Coronary artery (tissue), 2 donors: ENCODE measurements around the gene HMCN1.
A peak's percentile ranks its signal among the peaks of the same experiment; 100 is the strongest.

Experiments used
- DNase-seq: peaks from one replicate; pipeline ENCODE4 v3.0.0-alpha.2; 2017; ENCODE audit warnings: low spot score
- H3K27ac ChIP-seq, 2 donors: fragments of 200-600 bp; sonication (generic); one replicate each; pipeline ENCODE4 v1.5.1; 2016 to 2019
- H3K4me3 ChIP-seq: fragments of 200-600 bp; sonication (generic); 2 replicates; pipeline ENCODE4 v1.5.1; 2016; ENCODE audit warnings: mild to moderate bottlenecking, moderate library complexity
- TF ChIP-seq, protein P1 (sequence below): fragments of 200-600 bp; sonication (generic); IDR thresholded peaks from one replicate; pipeline ENCODE4 v1.5.1; 2019; ENCODE audit warnings: antibody characterized with exemption

Gene HMCN1

DNA sequence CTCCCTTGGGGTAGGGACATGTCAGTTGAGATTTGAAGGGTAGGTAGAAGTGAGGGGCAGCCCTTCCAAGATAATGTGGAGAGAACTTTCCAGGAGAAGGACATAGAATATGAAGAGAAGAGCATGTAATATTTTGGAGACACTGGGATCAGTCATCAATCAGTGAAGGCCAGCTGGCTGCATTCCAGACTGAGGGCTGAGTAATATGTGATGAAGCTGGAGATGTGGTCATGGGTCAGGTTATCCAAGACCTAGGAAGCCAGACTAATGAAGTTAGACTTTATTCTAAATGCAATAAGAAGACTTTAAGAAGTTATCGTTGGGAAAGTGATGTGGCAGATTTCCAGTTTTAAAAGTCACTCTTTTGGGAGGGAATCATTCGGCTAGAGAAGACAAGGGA, 262.0 kb downstream of the HMCN1 start:
- Histone ChIP-seq H3K27ac (no peak overlapping the region), H3K4me3 (no peak overlapping the region)
- DNase-seq: no peak
- TF ChIP-seq, protein P1, sequence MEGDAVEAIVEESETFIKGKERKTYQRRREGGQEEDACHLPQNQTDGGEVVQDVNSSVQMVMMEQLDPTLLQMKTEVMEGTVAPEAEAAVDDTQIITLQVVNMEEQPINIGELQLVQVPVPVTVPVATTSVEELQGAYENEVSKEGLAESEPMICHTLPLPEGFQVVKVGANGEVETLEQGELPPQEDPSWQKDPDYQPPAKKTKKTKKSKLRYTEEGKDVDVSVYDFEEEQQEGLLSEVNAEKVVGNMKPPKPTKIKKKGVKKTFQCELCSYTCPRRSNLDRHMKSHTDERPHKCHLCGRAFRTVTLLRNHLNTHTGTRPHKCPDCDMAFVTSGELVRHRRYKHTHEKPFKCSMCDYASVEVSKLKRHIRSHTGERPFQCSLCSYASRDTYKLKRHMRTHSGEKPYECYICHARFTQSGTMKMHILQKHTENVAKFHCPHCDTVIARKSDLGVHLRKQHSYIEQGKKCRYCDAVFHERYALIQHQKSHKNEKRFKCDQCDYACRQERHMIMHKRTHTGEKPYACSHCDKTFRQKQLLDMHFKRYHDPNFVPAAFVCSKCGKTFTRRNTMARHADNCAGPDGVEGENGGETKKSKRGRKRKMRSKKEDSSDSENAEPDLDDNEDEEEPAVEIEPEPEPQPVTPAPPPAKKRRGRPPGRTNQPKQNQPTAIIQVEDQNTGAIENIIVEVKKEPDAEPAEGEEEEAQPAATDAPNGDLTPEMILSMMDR: no peak

DNA sequence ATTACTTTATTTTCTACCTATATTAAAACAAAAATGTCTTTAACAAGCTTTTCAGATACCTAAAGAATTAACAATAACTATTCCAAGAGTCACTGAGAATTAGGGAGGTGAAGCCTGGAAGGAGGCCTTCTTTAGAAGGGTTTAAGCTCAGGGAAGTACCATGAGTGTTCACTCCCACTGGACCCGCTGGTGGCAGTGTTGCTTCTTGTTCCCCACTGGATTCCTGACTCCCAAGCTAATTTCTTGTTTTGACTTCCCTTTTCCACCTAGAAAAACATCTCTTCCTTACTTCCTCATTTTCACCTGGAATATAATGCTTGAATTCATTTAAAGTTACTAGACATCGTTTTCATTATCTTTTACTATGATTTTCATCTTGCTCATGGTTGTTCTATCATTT, 264.2 kb downstream of the HMCN1 start:
- no peak overlapping the region for H3K4me3 ChIP-seq
- no peak for DNase-seq
- TF ChIP-seq, protein P1: no peak
- H3K27ac ChIP-seq: no peak overlapping the region

DNA sequence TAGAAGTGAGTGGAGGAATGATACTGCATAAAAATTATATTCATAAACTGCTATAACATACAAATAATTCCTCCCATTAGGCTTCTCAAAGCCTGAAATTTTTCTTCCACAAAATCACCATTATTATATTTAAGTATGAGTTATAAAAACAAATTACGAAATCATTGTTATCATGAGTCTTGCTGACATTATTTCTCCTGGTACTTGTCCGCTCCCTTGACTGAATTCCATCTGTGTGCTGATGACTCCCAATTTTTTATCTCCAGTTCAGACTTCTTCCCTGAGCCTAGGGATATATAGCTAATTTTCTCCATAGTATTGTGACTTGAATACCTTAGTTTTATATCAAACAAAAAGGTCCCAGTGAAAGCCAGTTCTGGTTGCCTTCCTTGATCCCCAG, 268.2 kb downstream of the HMCN1 start:
- DNase-seq: no peak
- Histone ChIP-seq H3K4me3 (no peak overlapping the region), H3K27ac (no peak overlapping the region)
- TF ChIP-seq, protein P1: no peak

DNA sequence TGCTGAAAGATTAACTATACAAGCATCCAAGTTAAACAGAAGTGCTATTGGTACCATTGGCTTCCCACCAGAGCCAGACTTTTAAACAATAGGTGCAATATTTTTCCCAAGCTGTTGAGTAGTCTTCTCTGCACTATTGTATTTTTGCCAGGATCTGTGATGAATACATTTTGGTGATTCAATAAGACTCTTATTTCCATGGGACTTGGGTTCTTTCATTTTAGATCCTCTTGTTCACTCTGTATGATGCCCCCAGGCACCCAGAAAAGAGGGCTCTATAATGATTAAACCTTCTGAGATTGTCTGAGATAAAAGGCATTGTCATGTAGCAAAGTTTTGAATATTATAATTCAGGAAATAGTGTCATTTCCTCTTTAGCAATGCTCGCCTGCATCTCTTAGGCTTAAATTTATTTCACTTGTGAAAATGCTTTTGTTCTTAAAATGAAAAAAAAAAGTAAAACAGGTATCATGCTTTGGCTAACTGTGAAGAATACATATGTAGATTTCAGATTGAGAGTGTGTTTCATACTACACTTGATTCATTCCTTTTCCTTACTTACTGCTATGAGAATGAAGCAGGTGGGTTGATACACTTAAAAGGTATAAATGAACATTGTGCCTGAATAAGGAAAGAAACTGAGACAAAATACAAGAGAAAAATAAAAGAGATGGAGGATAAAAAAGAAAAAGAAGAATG, 275.0 kb downstream of the HMCN1 start:
- TF ChIP-seq, protein P1: no peak
- Histone ChIP-seq H3K4me3 (no peak overlapping the region), H3K27ac (peak overlapping the region in 1 of 2 donors; percentile 1)
- no peak for DNase-seq

DNA sequence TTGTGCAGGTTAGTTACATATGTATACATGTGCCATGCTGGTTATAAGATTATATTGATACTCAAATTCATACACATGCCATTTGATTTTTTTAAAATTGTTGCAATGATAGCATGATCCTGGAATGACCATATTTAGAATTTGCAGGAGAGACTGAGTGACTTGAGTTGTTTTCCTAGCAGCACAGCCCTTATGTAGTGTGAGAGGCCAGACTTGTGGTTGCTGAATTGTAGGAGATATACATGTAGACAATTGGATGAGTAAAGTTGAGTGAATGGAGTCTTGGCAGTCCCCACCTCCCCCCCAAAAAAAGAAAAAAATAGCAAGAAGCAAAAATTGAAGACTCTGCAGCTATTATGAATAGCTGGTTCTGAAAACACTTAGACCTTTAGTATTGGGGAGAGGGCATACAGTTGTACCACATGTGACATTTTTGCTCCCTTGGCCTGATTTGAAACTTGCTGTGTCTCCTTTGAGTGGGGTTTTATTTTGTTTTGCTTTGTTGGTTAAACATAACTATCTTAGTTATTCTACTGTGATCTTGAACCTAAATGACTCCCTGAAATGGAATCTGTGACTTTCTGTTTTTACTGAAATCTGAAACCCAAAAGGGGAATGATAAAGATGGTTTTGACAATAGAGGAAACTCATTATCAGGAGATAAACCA, 280.3 kb downstream of the HMCN1 start:
- Histone ChIP-seq H3K27ac (no peak overlapping the region), H3K4me3 (no peak overlapping the region)
- TF ChIP-seq, protein P1: no peak
- DNase-seq: no peak

DNA sequence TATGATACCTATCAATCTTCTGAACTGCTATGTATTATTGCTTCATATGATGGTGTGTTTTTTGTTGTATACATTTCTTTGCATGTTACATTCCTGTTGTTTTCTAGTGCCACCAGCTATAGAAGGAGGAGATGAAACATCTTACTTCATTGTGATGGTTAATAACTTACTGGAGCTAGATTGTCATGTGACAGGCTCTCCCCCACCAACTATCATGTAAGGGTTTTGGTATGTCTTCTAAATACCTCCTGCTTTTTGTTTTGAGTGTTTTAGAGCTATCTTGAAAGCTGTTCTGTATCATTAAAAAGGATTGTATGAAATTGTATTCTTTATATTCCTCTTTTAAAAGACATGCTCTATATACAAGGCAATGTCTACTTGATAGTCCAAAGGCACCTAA, 282.7 kb downstream of the HMCN1 start:
- TF ChIP-seq, protein P1: no peak
- H3K27ac ChIP-seq: no peak overlapping the region
- H3K4me3 ChIP-seq: no peak overlapping the region

DNA sequence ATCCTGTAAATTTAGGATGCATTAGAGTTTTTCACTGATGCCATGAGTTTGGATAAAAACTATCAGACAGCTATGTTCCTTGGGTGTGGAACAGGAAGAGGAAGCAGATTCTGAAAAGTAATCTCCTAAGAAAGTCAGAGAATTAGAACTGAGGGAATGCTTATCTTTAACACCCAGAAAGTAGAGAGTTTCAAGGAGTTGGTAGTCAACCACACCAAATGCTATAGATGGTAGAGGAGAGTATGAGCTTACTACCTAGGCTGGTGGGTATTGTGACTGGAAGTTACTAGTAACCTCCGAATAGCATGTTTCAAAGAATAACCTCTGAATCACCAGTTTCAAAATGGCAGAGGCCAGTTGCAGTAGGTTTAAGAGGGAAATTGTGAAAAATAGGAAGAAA, 288.0 kb downstream of the HMCN1 start:
- H3K27ac ChIP-seq: no peak overlapping the region
- DNase-seq: no peak
- H3K4me3 ChIP-seq: no peak overlapping the region
- TF ChIP-seq, protein P1: no peak

More for the DNA sequence above, 282.7 kb downstream of the HMCN1 start:
- no peak for DNase-seq
